ACC112 (cell line): ENCODE results near the gene ASIP.
"Not testable (repeated sequence)": the region's sequence is repeated elsewhere in the genome, so short reads cannot be mapped to it uniquely, and the experiment has no call there.

Experiments used
- H2AFZ ChIP-seq: fragments of 200-600 bp; sonication (generic); one replicate; pipeline ENCODE4 v1.6.0; 2017; ENCODE audit warnings: antibody characterized with exemption, low read length; ENCODE audit not compliant: unreplicated experiment
- H3K27ac ChIP-seq: fragments of 200-600 bp; sonication (generic); 2 replicates; pipeline ENCODE4 v1.5.1; 2014; ENCODE audit warnings: low read depth, mild to moderate bottlenecking, antibody characterized with exemption, low read length, moderate library complexity
- H3K27me3 ChIP-seq: fragments of 200-600 bp; sonication (generic); 2 replicates; pipeline ENCODE4 v1.6.1; 2014; ENCODE audit warnings: mild to moderate bottlenecking, antibody characterized with exemption, low read length, moderate library complexity, mixed read lengths; ENCODE audit not compliant: insufficient read depth
- H3K36me3 ChIP-seq: fragments of 200-600 bp; sonication (generic); 2 replicates; pipeline ENCODE4 v1.6.1; 2016; ENCODE audit warnings: mild to moderate bottlenecking, antibody characterized with exemption, low read length, moderate library complexity, mixed read lengths; ENCODE audit not compliant: insufficient read depth
- H3K4me1 ChIP-seq: fragments of 200-600 bp; sonication (generic); one replicate; pipeline ENCODE4 v1.6.1; 2016; ENCODE audit warnings: low read length, mixed read lengths; ENCODE audit not compliant: insufficient read depth, unreplicated experiment, control insufficient read depth
- H3K4me3 ChIP-seq: fragments of 200-600 bp; sonication (generic); 2 replicates; pipeline ENCODE4 v1.5.1; 2014; ENCODE audit warnings: mild to moderate bottlenecking, low read depth, low read length
- H3K79me2 ChIP-seq: fragments of 200-600 bp; sonication (generic); one replicate; pipeline ENCODE4 v1.6.0; 2016; ENCODE audit warnings: low read length; ENCODE audit not compliant: control insufficient read depth, unreplicated experiment, insufficient read depth

The ASIP gene

GRCh38 chr20:34242015-34242414, 792 bp downstream of the ASIP start:
- not testable (repeated sequence) for H3K4me1 ChIP-seq, H3K36me3 ChIP-seq, H2AFZ ChIP-seq, H3K4me3 ChIP-seq, H3K27ac ChIP-seq, H3K79me2 ChIP-seq
- peaks cover 20% of the 10 kb centered on the region; the same call in 1 of the 2 replicates for H3K27me3 ChIP-seq

DNA sequence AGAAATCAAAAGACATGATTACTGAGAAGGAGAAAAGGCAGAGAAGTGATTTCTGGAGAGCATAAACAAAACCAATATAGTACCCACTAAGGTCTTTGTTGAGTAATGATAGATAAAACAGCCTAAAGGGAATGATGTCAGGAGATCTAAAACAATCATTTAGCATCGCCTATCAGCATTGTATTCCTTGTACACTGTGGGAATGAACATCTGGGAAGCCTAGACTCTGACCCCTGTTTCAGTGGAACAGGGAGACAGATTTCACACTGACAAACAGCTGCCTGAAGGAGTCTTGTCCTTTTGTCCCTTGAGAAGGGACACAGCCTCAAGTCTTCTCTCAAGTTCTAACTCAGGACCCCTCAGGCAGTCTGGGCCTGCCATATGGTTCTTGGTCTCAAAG, 1.7 kb downstream of the ASIP start:
- H3K27me3 ChIP-seq = peaks cover 20% of the 10 kb centered on the region; the same call in 1 of the 2 replicates
- no peaks in the 10 kb centered on the region for H3K36me3 ChIP-seq
- no peak overlapping the region for H3K4me3 ChIP-seq
- H3K79me2 ChIP-seq = no peaks in the 10 kb centered on the region
- H3K4me1 ChIP-seq = peaks cover 3% of the 10 kb centered on the region
- no peak overlapping the region for H2AFZ ChIP-seq
- no peak overlapping the region for H3K27ac ChIP-seq

DNA sequence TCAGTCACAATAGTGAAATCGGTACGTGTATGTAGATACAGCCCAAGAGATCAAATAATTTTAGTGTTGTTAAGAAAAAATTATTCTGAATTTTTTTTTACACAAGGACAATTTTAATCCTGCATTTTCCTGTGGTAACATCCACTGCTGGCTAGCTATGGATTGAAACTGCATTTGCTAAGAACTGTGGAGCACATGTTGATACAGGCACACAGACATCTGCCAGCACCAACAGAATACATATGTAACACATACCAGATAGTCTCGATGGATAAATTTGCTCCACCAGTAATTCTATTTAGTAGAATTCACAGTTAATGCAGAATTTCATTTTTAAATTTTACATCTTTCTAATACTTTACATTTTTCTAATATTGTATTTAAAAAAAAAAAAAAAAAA, 2.2 kb downstream of the ASIP start:
- H3K27me3 ChIP-seq = peaks cover 17% of the 10 kb centered on the region; the same call in 1 of the 2 replicates
- H3K4me1 ChIP-seq = peaks cover 3% of the 10 kb centered on the region
- no peaks in the 10 kb centered on the region for H3K36me3 ChIP-seq
- H3K4me3 ChIP-seq = no peak overlapping the region
- H3K79me2 ChIP-seq = no peaks in the 10 kb centered on the region
- no peak overlapping the region for H2AFZ ChIP-seq
- no peak overlapping the region for H3K27ac ChIP-seq

DNA sequence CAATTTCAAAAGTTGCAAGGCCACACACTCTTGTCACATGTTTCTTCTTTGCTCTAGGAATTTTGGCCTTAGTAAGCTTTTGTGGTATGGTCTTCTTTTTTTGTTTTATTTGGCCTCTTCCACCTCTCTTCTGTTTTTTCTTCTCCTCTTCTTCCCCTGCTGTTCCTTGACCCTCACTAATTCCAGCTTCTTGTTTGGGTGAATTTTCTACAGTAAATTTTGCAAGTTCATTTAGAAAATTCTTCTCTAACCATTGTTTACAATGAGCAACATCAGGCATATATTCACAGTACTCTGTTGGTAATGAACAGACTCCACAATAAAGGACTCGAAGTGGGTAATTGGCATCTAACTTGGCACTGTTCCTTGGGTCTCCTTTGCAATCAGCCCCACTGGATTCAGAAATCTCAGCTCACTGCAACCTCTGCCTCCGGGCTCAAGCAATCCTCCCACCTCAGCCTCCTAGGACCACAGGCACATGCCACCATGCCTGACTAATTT, 5.0 kb downstream of the ASIP start:
- H3K4me3 ChIP-seq = no peak overlapping the region
- H3K4me1 ChIP-seq = peaks cover 3% of the 10 kb centered on the region
- no peak overlapping the region for H2AFZ ChIP-seq
- no peak overlapping the region for H3K27ac ChIP-seq
- H3K27me3 ChIP-seq = no peaks in the 10 kb centered on the region
- no peaks in the 10 kb centered on the region for H3K36me3 ChIP-seq
- H3K79me2 ChIP-seq = no peaks in the 10 kb centered on the region

- no peak overlapping the region for H3K4me3 ChIP-seq
- H3K27me3 ChIP-seq = no peaks in the 10 kb centered on the region
- H3K36me3 ChIP-seq = no peaks in the 10 kb centered on the region
- H3K4me1 ChIP-seq = peaks cover 3% of the 10 kb centered on the region
- no peak overlapping the region for H3K27ac ChIP-seq
- H2AFZ ChIP-seq = no peak overlapping the region
- H3K79me2 ChIP-seq = no peaks in the 10 kb centered on the region
These were observed 8.1 kb downstream of the ASIP start for GRCh38 chr20:34249291-34249690.

GRCh38 chr20:34250005-34250404, 8.8 kb downstream of the ASIP start:
- Histone ChIP-seq H3K27ac (no peak overlapping the region), H3K27me3 (no peaks in the 10 kb centered on the region)

DNA sequence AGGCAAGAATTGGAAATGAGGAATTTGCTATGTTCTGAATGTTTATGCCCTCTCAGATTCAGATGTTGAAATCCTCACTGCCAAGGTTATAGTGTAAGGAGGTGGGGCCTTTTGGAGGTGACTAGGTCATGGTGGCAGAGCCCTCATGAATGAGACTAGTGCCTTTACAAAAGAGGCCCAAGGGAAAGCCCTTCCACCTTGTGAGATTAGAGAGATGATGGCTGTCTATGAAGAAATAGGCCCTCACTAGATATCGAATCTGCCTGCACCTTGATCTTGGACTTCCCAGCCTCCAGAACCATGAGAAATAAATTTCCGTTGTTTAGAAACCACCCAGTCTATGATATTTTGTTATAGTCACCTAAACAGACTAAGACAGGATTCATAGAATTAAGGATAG, 10.4 kb downstream of the ASIP start:
- H3K27me3 ChIP-seq = no peaks in the 10 kb centered on the region

More at GRCh38 chr20:34250005-34250404, 8.8 kb downstream of the ASIP start:
- H3K36me3 ChIP-seq = no peaks in the 10 kb centered on the region
- H3K79me2 ChIP-seq = no peaks in the 10 kb centered on the region
- peaks cover 3% of the 10 kb centered on the region for H3K4me1 ChIP-seq
- no peak overlapping the region for H2AFZ ChIP-seq
- H3K4me3 ChIP-seq = no peak overlapping the region

DNA sequence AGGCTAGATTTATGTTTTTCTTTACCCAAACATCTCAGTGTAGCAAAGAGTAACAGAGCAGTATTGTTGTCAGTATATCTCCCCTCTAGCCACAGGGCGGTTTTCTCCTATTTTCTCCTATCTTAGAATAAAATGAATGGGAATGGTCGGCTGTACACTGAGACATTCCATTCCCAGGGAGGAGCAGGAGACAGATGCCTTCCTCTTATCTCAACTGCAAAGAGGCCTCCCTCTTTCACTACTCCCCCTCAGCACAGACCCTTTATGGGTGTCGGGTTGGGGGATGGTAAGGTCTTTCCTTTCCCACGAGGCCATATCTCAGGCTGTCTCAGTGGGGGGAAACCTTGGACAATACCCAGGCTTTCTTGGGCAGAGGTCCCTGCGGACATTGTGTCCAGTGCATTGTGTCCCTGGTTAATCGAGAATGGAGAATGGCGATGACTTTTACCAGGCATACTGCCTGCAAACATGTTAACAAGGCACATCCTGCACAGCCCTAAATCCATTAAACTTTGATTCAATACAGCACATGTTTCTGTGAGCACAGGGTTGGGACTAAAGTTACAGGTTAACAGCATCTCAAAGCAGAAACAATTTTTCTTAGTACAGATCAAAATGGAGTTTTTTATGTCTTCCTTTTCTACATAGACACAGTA, 11.3 kb downstream of the ASIP start:
- H3K27me3 ChIP-seq, H3K4me3 ChIP-seq, H3K36me3 ChIP-seq, H3K79me2 ChIP-seq, H2AFZ ChIP-seq, H3K4me1 ChIP-seq, H3K27ac ChIP-seq: not testable (repeated sequence)

More for the DNA sequence above, 10.4 kb downstream of the ASIP start:
- Histone ChIP-seq H3K4me1 (peaks cover 3% of the 10 kb centered on the region), H3K36me3 (no peaks in the 10 kb centered on the region), H3K27ac (no peak overlapping the region), H3K4me3 (no peak overlapping the region), H2AFZ (no peak overlapping the region), H3K79me2 (no peaks in the 10 kb centered on the region)

DNA sequence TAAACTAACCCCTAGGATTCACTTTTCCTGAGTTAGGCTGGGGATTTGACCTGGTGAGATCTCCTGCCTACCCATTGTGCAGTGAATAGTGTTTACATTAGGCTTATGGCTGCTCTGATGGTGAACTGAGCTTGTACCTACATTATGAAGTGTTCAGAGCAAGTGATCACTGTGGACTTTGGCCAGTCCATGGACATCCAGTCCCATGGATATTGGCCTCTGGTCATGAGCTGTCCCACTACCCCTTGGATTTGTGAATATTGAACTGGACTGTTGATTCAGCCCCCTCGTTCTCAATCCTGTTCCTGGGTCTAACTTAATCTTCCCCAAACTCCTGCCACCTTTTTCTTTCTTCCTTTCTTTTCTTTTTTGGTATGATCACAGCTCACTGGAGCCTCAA, 13.8 kb downstream of the ASIP start:
- Histone ChIP-seq H2AFZ (no peak overlapping the region), H3K79me2 (no peaks in the 10 kb centered on the region), H3K27me3 (no peaks in the 10 kb centered on the region), H3K36me3 (no peaks in the 10 kb centered on the region), H3K27ac (no peak overlapping the region), H3K4me1 (no peaks in the 10 kb centered on the region), H3K4me3 (no peak overlapping the region)

DNA sequence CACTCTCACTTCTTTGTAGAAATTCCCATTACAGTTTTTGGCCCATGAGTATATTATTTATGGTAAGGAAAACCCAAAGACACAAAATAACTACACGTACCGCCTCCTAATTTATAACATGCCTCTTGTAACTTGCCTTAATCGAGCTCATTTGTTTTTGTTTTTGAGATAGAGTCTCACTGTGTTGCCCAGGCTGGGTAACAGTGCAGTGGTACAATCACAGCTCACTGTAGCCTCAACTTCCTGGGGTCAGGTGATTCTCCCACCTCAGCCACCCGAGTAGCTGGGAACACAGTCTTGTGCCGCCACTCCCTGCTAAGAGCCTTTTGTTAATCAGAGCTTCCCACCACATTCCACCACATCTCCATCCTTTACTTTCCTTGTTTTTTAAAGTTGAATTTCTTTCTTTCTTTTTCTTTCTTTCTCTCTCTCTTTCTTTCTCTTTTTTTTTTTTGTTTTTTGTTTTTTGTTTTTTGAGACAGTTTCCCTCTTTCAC, 15.5 kb downstream of the ASIP start:
- Histone ChIP-seq H3K36me3 (no peaks in the 10 kb centered on the region), H3K4me1 (no peaks in the 10 kb centered on the region), H2AFZ (no peak overlapping the region), H3K27ac (no peak overlapping the region), H3K27me3 (no peaks in the 10 kb centered on the region), H3K4me3 (no peak overlapping the region), H3K79me2 (no peaks in the 10 kb centered on the region)

DNA sequence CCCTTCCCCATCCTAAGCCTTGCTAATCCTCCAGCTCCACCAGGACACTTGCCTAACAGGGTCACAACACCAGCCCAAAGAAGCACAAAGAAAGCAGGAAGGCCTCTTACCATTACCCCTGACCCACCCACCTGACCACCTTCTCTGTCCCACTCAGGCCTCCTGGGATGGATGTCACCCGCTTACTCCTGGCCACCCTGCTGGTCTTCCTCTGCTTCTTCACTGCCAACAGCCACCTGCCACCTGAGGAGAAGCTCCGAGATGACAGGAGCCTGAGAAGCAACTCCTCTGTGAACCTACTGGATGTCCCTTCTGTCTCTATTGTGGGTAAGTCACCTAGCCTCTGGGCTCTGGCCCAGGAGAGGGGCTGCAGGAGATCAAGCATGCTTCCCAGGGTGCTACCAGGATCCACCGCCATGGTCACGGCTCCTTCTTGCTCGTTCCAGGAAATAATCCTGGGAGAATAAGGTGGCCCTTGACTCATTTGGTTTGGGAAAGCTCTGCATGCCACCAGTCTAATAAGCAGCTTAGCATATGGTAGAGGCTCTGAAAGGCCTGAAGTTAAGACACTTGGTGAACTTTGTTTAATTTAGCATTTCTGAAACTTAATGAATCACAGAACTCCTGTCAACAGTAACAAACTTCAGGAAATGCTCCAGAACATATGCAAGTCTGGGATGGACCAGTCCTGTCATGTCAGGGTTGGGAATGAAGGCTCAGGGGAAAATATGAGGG, 19.2 kb downstream of the ASIP start:
- H2AFZ ChIP-seq = no peak overlapping the region
- H3K27me3 ChIP-seq = no peaks in the 10 kb centered on the region
- peaks cover 10% of the 10 kb centered on the region for H3K4me1 ChIP-seq
- no peak overlapping the region for H3K4me3 ChIP-seq
- no peaks in the 10 kb centered on the region for H3K79me2 ChIP-seq
- H3K36me3 ChIP-seq = no peaks in the 10 kb centered on the region
- no peak overlapping the region for H3K27ac ChIP-seq
